ENCODE data around the gene CXCR3.
A peak's percentile ranks its signal among the peaks of the same experiment; 100 is the strongest.
"Not testable (repeated sequence)": the region's sequence is repeated elsewhere in the genome, so short reads cannot be mapped to it uniquely, and the experiment has no call there.

Gene CXCR3

GRCh38 chrX:71636438-71637252 is 18.3 kb upstream of the CXCR3 start:
- no peak for DNase-seq (ENCODE audit: low read depth in 2 of 2)

GRCh38 chrX:71634366-71634765 is 16.1 kb upstream of the CXCR3 start:
- no peak for DNase-seq (ENCODE audit: low read depth in 2 of 2)

GRCh38 chrX:71632923-71633657 is 14.8 kb upstream of the CXCR3 start:
- DNase-seq (ENCODE audit: low read depth in 2 of 2) = no peak

GRCh38 chrX:71629467-71629866 is 11.2 kb upstream of the CXCR3 start:
- no peak for DNase-seq (ENCODE audit: low read depth in 2 of 2)

- DNase-seq (ENCODE audit: low read depth in 2 of 2) = peak in 1 of 2 experiments; percentile 4
Measured at GRCh38 chrX:71627588-71628404, 9.5 kb upstream of the CXCR3 start.

- no peak for DNase-seq (ENCODE audit: low read depth in 2 of 2)
Measured at GRCh38 chrX:71626576-71626975, 8.3 kb upstream of the CXCR3 start.

- DNase-seq (ENCODE audit: low read depth in 2 of 2) = no peak
Measured at GRCh38 chrX:71625471-71625870, 7.2 kb upstream of the CXCR3 start.

GRCh38 chrX:71623714-71624113 is 5.4 kb upstream of the CXCR3 start:
- DNase-seq (ENCODE audit: low read depth in 2 of 2) = no peak

- peak; percentile 13 to 27 for DNase-seq (ENCODE audit: low read depth in 2 of 2)
Measured at GRCh38 chrX:71622576-71623450, 4.5 kb upstream of the CXCR3 start.

GRCh38 chrX:71622032-71622575 is 3.8 kb upstream of the CXCR3 start:
- DNase-seq (ENCODE audit: low read depth in 2 of 2) = no peak

- no peak for DNase-seq (ENCODE audit: low read depth in 2 of 2)
Measured at GRCh38 chrX:71621603-71622002, 3.3 kb upstream of the CXCR3 start.

GRCh38 chrX:71619986-71620385 is 1.7 kb upstream of the CXCR3 start:
- no peak for DNase-seq (ENCODE audit: low read depth in 2 of 2)

- no peak for DNase-seq (ENCODE audit: low read depth in 2 of 2)
Measured at GRCh38 chrX:71619193-71619592, 882 bp upstream of the CXCR3 start.

- DNase-seq (ENCODE audit: low read depth in 2 of 2) = no peak
Measured at GRCh38 chrX:71618787-71619186, 476 bp upstream of the CXCR3 start.

GRCh38 chrX:71617742-71618141 is 569 bp downstream of the CXCR3 start:
- DNase-seq (ENCODE audit: low read depth in 2 of 2) = no peak

- DNase-seq (ENCODE audit: low read depth in 2 of 2) = no peak
Measured at GRCh38 chrX:71616672-71617529, 1.4 kb downstream of the CXCR3 start.

GRCh38 chrX:71615954-71616353 is 2.4 kb downstream of the CXCR3 start:
- DNase-seq (ENCODE audit: low read depth in 2 of 2) = no peak

GRCh38 chrX:71615056-71615455 is 3.3 kb downstream of the CXCR3 start:
- no peak for DNase-seq (ENCODE audit: low read depth in 2 of 2)

GRCh38 chrX:71612256-71612655 is 6.1 kb downstream of the CXCR3 start:
- no peak for DNase-seq (ENCODE audit: low read depth in 2 of 2)

- DNase-seq (ENCODE audit: low read depth in 2 of 2) = not testable (repeated sequence)
Measured at GRCh38 chrX:71611736-71612135, 6.6 kb downstream of the CXCR3 start.

Measured in fibroblast of skin of left quadriceps (primary cell).